Body of pancreas (tissue), 4 donors: ENCODE data around the gene ZNF888.

Experiments used
- POLR2A ChIP-seq, 3 donors: fragments of 450-650 bp; IDR thresholded peaks; one replicate each; pipeline ENCODE4 v1.6.1; 2016; ENCODE audit warnings: antibody characterized with exemption in 3 of 3, mild to moderate bottlenecking in 2 of 3
- TF ChIP-seq, protein P1 (sequence below), 7 experiments: fragments of 450-650 bp in 4 of 7; fragments of 200-600 bp in 3 of 7; sonication (generic) in 3 of 7; IDR thresholded peaks; one replicate each; pipeline ENCODE4 v1.5.1; 2016 to 2019; ENCODE audit warnings: antibody characterized with exemption in 7 of 7

DNA sequence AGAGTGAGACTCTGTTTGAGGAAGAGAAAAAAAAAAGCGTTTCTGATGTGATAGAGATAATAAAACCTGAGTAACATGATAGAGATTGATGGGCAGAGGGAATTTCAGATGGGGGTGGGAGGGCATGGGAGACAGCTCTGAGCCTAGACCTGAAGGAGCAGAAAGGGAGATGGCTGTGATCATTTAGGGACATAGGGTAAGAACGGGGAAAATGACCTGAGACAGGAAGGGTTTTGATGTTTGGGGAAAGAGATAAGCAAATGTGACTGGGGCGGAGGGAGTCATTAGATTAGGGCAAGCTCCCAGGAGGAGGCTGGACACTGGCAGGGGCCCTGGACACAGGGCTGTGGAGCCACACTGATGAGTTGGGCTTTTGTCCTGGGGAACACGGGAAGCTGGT lies 31.9 kb downstream of the ZNF888 start:
- TF ChIP-seq, protein P1, sequence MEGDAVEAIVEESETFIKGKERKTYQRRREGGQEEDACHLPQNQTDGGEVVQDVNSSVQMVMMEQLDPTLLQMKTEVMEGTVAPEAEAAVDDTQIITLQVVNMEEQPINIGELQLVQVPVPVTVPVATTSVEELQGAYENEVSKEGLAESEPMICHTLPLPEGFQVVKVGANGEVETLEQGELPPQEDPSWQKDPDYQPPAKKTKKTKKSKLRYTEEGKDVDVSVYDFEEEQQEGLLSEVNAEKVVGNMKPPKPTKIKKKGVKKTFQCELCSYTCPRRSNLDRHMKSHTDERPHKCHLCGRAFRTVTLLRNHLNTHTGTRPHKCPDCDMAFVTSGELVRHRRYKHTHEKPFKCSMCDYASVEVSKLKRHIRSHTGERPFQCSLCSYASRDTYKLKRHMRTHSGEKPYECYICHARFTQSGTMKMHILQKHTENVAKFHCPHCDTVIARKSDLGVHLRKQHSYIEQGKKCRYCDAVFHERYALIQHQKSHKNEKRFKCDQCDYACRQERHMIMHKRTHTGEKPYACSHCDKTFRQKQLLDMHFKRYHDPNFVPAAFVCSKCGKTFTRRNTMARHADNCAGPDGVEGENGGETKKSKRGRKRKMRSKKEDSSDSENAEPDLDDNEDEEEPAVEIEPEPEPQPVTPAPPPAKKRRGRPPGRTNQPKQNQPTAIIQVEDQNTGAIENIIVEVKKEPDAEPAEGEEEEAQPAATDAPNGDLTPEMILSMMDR (IDR thresholded peaks at IDR 0.05), result no peak
- TF ChIP-seq POLR2A (IDR thresholded peaks at IDR 0.05), result no peak
